Testis (tissue), 3 donors: Measurements from ENCODE around the gene BAZ1B. TPM values are rescaled to one million over a fixed set of nuclear protein-coding genes. Genes with fewer than 3 reads are reported as not detected.
"Not testable (repeated sequence)": the region's sequence is repeated elsewhere in the genome, so short reads cannot be mapped to it uniquely, and the experiment has no call there.

ENCODE experiments used
- DNase-seq: peaks from one replicate; pipeline ENCODE4 v3.0.0-alpha.2; 2019
- H3K27ac ChIP-seq, 2 donors: fragments of 200-600 bp; sonication (generic); one replicate each; pipeline ENCODE4 v1.5.1; 2019
- H3K27me3 ChIP-seq: fragments of 200-600 bp; sonication (generic); one replicate; pipeline ENCODE4 v1.5.1; 2019
- H3K36me3 ChIP-seq: fragments of 200-600 bp; sonication (generic); one replicate; pipeline ENCODE4 v1.5.1; 2017; ENCODE audit warnings: low read depth; ENCODE audit errors: missing control alignments
- H3K4me1 ChIP-seq: fragments of 200-600 bp; sonication (generic); one replicate; pipeline ENCODE4 v1.5.1; 2019
- H3K4me3 ChIP-seq, 2 donors: fragments of 200-600 bp; sonication (generic); one replicate each; pipeline ENCODE4 v1.5.1; 2017 to 2019
- H3K9me3 ChIP-seq: fragments of 200-600 bp; sonication (generic); one replicate; pipeline ENCODE4 v1.5.1; 2017
- CTCF ChIP-seq, 3 experiments: fragments of 450-650 bp in 2 of 3; fragments of 200-600 bp in 1 of 3; sonication (generic) in 1 of 3; IDR thresholded peaks; one replicate each; pipeline ENCODE4 v1.5.1; 2016 to 2019; ENCODE audit warnings: antibody characterized with exemption in 3 of 3, mild to moderate bottlenecking in 2 of 3, moderate library complexity in 1 of 3
- POLR2A ChIP-seq: fragments of 450-650 bp; IDR thresholded peaks from one replicate; pipeline ENCODE4 v1.6.1; 2017; ENCODE audit warnings: antibody characterized with exemption, mild to moderate bottlenecking, moderate library complexity
- WGBS, 2 donors: methylation state at CpG; one replicate each; pipeline ENCODE4 v1.1.5; 2018; 5-methylcytosine and 5-hydroxymethylcytosine counted together
- intact Hi-C: fragments of 100-400 bp; cut with DNase I; formaldehyde crosslinking; loops from one replicate; pipeline ENCODE4 v1.15.1; 2023; ENCODE audit warnings: low total_unique reads
- polyA plus RNA-seq: library from polyadenylated mRNA; stranded (reverse); fragments of 350-450 nt; fragmentation: Illumina TruSeq; extraction: RNeasy Lipid Tissue Mini Kit (QIAGEN cat#74804); gene quantifications from one replicate; pipeline ENCODE4 v1.2.3, GENCODE V29; 2014; ENCODE audit warnings: low read depth, low replicate concordance; ENCODE audit not compliant: insufficient read depth
- total RNA-seq, 2 donors: library from RNA; depleted of rRNA; stranded (reverse); fragments of >200 nt; gene quantifications; one replicate each; pipeline ENCODE4 v1.2.3, GENCODE V29; 2016

BAZ1B gene
- total and polyA plus RNA-seq, 3 donors from 2014 or later: 30.8 to 72.8 (median 59.4) TPM

GRCh38 chr7:73537051-73537450 is 15.0 kb upstream of the BAZ1B start:
- Histone ChIP-seq H3K27me3 (no peaks in the 10 kb centered on the region), H3K9me3 (no peaks in the 10 kb centered on the region), H3K36me3 (no peaks in the 10 kb centered on the region), H3K4me3 (no peak overlapping the region), H3K27ac (no peak overlapping the region), H3K4me1 (no peaks in the 10 kb centered on the region)
- WGBS, 2 donors: 91 to 95% methylated on average over 14 to 16 of the region's 16 CpGs
- TF ChIP-seq CTCF (IDR thresholded peaks at IDR 0.05) (no peak), POLR2A (no peak)
- intact Hi-C loops: no loop called here
- no peak for DNase-seq

GRCh38 chr7:73536479-73536878 is 14.4 kb upstream of the BAZ1B start:
- no peaks in the 10 kb centered on the region for H3K27me3 ChIP-seq
- WGBS, 2 donors: 83 to 92% methylated on average over 5 of the region's 5 CpGs
- TF ChIP-seq POLR2A: no peak
- DNase-seq: no peak
- H3K9me3 ChIP-seq: no peaks in the 10 kb centered on the region
- H3K4me3 ChIP-seq: no peak overlapping the region
- H3K36me3 ChIP-seq: no peaks in the 10 kb centered on the region
- no peaks in the 10 kb centered on the region for H3K4me1 ChIP-seq
- intact Hi-C loops: no loop called here
- H3K27ac ChIP-seq: no peak overlapping the region

GRCh38 chr7:73535918-73536317 is 13.8 kb upstream of the BAZ1B start:
- H3K4me3 ChIP-seq, H3K9me3 ChIP-seq, intact Hi-C loops, DNase-seq, H3K27ac ChIP-seq, H3K4me1 ChIP-seq, H3K27me3 ChIP-seq, H3K36me3 ChIP-seq: not testable (repeated sequence)
- WGBS, 2 donors: 94 to 95% methylated on average over 7 of the region's 7 CpGs

- no peak for DNase-seq
Measured at GRCh38 chr7:73533742-73534141, 11.6 kb upstream of the BAZ1B start.

GRCh38 chr7:73532224-73532623 is 10.1 kb upstream of the BAZ1B start:
- WGBS, 2 donors: 96 to 98% methylated on average over 6 of the region's 6 CpGs
- H3K36me3 ChIP-seq: no peaks in the 10 kb centered on the region
- H3K27me3 ChIP-seq: no peaks in the 10 kb centered on the region
- TF ChIP-seq CTCF (IDR thresholded peaks at IDR 0.05) (no peak), POLR2A (no peak)
- no peak overlapping the region for H3K27ac ChIP-seq
- no peak overlapping the region for H3K4me3 ChIP-seq
- no peak for DNase-seq
- no peaks in the 10 kb centered on the region for H3K4me1 ChIP-seq
- no peaks in the 10 kb centered on the region for H3K9me3 ChIP-seq
- intact Hi-C loops: no loop called here

More at GRCh38 chr7:73533742-73534141, 11.6 kb upstream of the BAZ1B start:
- Histone ChIP-seq H3K27ac (no peak overlapping the region), H3K27me3 (no peaks in the 10 kb centered on the region), H3K4me3 (no peak overlapping the region), H3K36me3 (no peaks in the 10 kb centered on the region), H3K9me3 (no peaks in the 10 kb centered on the region), H3K4me1 (no peaks in the 10 kb centered on the region)
- intact Hi-C loops: no loop called here
- TF ChIP-seq CTCF (IDR thresholded peaks at IDR 0.05) (no peak), POLR2A (no peak)
- 65 to 73% methylated on average over 9 of the region's 9 CpGs for WGBS, 2 donors

- Histone ChIP-seq H3K27me3 (no peaks in the 10 kb centered on the region), H3K4me3 (no peak overlapping the region), H3K27ac (no peak overlapping the region), H3K9me3 (no peaks in the 10 kb centered on the region), H3K4me1 (no peaks in the 10 kb centered on the region), H3K36me3 (no peaks in the 10 kb centered on the region)
- intact Hi-C loops: no loop called here
- no peak for DNase-seq
- WGBS, 2 donors: 96 to 97% methylated on average over 3 of the region's 3 CpGs
- no peak for TF ChIP-seq POLR2A
- no peak for TF ChIP-seq CTCF (IDR thresholded peaks at IDR 0.05)
Measured at GRCh38 chr7:73530800-73531199, 8.7 kb upstream of the BAZ1B start.
